ENCODE measurements around the gene IQCE.

IQCE gene

DNA sequence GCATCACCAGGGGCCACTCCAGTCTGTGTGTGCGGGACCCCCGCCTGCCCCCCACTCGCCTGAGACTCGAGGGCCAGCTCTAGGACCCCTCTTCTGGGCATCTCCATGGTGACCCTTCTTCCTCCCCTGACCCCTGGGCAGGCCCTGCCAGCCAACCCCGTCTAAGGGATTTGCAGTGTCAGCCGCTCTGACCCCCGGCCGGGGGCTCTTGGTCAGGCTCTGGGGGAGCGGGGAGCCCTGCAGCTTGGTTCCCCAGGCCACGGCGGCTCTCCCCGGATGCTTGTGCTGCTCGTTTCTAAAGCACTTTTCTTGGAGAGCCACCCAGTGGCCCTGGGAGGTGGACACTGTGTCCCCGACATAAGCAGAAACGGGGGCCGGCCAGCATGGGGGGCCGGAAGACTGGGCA lies 78.3 kb downstream of the IQCE start:
- no peak for DNase-seq

DNA sequence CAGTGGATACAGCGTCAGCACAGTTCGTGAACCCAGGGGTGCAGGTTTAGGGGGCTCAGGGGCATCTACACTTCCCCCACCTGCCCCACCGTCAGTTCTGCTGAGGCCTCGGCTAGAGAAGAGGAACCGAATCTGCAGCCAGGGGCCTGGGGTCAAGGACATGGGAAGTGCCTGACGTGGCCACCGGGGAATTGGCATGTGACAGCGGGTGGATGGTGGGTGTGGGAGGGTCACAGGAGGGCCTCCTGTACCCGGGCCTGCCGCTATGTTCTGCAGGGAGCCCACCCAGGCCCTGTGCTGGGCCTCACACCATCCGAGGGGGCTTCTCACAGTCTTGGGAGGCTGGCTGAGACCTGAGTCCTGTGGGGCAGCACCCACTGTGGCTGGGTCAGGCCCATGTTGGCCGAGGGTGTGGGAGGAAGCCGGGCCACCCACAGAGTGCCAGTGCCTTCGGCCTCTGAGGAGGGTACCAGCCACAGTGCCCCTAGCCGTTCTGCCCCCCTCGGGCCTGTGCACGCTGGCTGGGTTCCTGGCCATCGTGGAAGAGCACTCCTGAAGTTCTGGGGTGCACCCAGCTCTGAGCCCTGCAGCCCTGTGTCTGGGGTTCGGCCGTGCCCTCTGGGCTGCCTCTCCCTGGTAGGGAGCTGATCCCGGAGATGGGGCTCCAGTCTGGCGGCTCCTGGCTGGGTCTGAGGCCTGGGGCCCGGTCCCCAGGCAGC lies 78.9 kb downstream of the IQCE start:
- DNase-seq = peak; percentile 93

DNA sequence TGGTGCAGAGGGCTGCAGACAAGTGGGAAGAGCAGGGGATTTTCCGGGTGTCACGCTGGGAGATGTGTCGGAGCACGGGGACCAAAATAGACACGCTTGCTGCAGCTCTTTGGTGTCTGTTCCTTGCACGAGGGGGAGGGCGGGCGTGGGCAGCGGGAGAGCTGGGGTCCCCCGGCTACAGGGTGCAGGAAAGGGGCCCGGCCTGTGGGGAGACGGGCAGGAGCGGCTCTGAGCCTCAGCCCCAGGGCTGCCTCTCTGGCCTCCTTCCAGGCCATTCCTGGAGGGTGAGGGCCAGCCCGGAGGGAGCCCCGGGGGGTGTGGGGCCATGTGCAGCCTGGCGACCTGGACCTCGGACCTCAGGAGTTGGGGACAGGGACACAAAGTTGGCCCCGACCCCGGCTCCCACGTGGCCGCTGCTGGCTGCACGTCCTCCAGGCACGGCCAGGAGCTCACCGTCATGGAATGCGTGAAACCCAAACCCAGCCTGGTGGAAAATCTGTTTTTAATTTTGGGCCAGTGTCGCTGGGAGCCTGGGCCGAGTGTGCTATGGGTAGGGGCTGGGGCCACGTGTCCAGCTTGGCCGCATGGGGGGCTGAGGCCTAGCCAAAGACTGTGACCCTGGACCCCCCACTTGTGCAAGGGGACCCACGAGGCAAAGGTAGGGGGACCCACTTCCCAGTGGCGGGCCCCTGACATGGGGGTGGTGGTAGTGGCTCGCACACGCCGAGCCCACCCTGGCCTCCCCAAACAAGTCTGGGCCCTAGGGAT lies 79.6 kb downstream of the IQCE start:
- DNase-seq = peak; percentile 69

DNA sequence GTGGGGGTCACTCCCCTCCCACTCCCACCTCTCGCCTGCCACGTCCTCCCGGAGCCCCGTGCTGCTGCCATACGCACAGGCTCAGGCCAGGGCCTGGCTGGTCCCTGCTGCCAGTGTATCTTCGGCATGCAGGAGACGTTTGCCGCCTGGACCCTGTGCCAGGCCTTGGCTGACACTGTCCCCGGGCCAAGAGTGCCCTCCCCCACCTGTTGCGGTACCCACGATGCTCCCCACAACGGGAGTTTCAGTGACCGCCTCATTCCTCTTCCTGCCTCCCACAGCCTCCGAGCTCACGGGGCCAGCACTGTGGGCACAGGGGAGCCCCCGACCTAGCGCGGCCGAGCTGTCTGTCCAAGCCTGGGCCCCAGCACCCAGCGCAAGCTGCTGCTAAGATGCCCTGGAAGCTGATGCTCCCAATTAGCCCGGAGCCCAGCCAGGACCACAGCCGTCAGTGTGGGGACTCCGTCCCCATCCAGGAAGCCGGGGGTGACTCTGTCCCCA lies 80.5 kb downstream of the IQCE start:
- peak; percentile 18 for DNase-seq

DNA sequence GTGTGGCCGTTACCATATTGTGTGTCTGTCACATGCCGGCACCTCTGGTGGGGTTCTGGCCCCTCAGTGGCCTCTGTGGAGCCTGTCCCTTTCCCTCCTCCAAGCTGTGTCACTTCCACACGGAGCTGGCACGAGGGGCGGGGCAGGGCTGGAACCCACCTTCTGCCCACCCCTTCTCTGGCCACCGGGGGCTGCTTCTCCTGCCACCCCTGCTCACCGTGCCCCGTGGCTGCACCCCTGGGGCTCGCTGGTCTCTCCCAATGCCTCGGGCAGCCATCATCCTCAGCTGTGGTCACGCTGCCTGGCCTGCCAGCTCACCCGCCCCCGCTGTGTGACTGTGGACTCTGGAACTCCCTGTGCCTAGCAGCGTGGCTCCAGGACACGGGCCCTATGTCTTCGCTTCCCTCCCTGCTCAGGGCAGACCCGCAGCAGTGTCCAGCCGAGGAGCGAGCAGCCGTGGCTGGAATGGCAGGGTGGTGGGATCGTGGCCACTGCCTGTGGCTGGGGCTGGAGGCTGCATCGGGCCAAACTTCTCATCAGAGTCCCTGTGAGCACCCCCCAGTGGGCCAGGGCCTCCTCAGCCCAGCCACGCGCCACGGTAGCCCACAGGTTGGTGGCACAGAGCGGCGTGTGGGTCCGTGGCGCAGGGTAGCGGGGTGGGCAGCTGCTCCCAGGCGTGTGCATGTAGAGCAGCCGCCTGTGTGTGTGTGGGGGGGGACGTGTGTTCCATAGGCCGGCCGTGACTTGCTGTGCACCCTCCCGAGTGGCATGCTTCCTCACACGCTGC lies 81.1 kb downstream of the IQCE start:
- DNase-seq = no peak

DNA sequence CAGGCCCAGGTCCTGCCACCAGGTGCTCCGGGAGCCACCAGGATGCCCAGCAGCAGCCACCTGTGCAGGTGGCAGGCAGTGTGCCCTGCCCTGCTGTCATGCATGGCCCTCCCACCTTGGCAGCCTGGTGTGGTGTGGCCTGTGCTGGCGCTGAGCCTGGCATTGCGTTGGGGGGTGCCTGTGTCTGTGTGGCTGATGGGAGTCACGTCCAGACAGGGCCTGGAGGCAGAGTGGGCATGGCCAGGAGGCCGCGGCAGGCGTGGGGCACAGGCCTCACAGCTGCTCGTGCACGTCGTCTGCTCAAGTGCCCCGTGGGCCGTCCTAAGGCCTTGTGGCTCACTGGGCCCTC lies 81.7 kb downstream of the IQCE start:
- no peak for DNase-seq

DNA sequence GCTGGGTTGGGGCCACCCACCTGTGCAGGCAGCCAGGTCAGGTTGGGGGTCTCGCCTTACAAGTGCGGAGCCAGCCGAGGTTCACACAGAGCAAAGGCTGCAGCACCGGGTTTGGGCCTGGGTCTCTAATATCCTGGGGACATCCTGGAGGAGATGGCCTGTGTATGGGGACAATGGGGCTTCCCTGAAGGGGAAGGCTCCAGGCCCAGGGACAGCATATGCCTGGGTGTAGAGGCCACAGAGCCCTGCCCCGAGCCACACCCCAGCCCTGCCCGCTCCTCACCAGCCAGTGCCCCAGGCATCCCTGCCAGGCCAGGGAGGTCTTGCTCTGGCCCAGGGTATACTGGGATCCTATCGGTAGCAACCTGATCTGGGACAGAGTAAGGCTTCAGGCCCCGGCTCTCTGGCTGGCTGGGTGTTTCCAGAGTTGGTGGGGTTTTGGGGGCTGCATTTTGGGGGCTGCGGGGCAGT lies 82.1 kb downstream of the IQCE start:
- DNase-seq = no peak

DNA sequence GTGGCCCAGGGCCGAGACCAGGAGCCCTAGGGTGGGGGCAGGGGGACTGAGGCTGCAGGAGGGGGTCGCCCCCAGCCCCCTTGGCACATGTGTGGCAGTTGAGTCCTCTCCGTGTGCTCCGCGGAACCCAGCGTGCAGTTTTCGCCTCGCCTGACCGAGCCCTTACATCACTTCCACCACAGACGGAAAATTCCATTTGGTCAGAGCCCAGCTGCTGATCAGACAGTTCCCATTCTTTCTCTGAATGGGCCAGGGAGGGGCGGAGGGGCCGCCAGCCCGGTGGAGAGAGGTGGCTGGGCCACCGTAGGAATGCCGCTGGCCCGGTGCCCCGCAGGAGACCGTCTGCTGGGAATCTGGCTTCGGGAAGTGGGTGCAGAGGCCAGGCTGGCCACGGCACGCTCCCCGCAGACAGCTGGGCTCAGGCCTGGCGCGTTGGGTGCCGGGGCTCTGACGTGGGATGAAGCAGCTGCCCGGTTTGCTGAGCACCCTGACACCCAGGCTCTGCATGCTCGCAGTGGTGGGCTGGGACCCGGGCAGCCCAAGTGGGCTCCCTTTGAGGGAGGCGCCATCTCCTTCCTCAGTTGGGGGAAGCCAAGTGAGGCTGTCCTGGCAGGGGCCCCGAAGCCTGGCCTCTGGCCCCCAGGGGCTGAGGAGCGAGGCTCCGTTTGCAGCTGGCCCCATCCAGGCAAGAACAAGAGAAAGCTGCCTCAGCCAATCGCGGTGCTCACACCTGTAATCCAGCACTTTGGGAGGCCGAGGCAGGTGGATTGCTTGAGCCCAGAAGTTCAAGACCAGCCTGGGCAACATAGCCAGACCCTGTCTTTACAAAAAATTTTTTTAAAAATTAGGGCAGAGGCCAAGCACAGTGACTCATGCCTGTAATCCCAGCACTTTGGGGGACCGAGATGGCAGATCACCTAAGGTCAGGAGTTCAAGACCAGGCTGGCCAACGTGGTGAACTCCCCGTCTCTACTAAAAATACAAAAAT lies 82.9 kb downstream of the IQCE start:
- DNase-seq = peak; percentile 86

DNA sequence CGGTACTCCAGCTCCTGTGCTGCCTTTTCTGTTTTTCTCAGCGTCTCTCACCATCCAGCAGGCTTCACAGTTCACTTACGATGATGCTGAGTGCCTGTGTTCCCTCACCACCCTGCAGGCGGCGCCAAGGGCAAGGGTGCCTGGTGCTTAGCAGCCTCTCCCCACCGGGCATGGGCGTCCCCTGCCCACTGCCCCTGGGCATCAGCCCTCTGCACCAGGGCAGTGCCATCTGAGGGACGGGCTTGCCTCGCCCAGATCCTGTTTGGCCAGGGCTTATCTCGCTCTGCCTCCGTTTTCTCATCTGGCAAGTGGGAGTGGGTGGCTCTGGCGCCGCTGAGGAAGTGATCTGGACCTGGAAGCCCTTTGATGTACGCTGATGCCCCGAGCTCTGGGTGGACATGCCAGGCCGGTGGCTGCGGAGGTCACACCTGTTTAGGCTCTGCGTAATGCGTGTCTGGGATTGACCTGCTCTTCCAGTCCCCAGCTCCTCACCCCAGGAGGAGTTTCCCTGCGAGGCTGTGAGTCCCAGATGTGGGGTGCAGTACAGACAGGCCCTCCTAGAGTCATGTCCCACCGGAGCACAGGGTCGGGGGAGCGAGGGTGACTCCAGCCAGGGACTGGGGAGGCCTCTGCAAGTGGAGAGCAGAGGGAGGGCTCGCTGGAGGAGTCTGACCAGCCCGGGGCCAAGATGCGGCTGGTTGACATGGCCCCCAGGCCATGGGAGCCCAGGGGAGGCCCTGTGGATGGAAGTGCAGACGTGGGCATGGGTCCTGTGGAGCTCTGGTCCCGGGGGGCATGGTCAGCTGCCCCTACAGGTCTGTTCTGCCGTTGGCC lies 84.8 kb downstream of the IQCE start:
- no peak for DNase-seq

DNA sequence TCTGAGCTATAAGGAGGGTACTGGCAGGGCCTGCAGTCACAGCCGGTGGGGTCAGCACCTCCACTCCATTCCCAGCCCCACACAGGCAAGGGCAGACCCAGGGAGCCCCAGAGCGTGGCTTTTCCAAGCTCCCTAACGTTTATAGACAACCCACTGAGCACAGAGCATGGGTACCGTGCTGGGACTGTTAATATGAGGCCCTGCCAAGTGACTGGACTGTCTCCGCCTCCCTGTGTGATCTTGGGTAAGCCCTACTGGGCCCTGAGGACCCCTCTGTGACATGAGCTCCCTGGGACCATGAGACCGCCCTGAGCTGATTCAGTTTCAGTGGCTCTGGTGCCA lies 85.4 kb downstream of the IQCE start:
- DNase-seq = no peak

DNA sequence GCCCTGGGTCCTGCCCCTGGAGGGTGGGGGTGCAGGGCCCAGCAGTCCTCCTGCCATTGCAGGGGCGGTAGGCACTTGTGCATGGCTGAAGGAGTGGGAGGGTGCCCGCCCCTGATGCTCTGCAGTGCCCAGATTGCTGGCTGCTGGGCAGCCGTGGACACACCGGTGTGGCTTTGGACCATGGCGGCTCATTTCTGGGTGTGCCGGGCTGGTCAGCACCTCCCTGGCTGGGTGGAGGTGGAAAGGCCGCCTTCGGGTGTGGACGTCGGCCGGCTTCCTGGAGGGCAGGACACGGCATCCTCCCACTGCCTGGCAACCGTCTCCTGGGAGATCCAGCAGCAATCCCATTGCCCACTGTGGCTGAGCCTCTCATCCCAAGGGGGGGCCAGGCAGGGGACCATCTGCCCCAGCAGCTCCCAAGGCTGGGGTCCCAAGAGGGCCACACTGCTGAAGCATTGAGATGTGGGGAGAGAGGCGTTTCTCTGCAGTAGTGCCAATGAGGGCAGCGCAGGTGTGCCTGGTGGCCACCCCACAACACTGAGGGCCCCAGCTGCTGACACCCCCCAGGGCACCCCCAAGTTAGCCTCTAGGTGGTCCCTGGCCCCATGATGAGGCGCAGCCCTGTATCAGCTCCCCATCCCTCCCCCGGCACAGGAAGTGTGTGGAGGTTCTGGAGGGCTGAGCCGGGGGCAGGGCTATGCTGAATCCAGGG lies 85.9 kb downstream of the IQCE start:
- DNase-seq = no peak

DNA sequence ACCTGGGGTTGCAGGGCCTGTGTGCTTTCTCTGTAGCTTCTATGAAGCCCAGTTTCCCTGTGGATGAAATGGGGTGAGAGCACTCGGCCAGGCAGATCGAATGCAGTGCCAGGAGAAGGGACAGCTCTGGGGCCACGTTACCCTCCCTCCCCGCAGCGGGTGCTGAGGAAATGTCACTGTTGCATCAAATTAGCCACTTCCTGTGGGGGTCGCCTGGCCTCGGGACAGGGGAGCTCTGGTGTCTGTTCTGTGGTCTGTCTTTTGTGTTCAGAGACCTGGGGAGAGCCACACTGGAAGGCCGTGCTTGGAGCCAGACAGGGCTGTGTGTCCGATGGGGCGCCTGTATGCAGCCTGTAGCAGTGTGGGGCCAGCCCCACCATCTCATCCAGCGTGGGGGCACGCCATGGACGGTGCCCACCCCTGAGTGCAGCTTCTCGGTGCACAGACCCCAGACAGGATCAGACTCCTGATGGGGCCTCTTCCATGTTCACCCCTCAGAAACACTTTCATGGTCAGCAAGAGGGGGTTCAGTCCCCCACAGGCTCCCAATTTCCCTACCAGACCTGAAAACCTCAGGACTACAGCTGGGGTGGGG lies 86.6 kb downstream of the IQCE start:
- DNase-seq = peak; percentile 50

DNA sequence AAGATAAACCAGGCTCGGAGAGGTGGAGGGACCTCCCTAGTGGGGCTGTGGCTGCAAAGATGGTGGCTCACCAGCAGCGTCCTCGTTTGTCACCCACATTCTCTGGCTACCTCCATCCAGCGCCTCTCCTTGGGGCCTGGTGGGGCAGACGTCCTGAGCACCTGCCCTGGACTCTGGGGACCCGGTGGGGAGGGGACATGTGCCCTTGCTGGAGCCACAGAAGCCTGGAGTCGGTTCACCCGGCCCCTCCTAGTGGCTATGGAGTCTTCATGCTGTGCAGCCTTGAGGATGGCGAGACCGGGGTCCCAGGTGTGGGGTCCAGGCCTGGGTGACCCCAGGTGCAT lies 87.5 kb downstream of the IQCE start:
- DNase-seq = no peak

DNA sequence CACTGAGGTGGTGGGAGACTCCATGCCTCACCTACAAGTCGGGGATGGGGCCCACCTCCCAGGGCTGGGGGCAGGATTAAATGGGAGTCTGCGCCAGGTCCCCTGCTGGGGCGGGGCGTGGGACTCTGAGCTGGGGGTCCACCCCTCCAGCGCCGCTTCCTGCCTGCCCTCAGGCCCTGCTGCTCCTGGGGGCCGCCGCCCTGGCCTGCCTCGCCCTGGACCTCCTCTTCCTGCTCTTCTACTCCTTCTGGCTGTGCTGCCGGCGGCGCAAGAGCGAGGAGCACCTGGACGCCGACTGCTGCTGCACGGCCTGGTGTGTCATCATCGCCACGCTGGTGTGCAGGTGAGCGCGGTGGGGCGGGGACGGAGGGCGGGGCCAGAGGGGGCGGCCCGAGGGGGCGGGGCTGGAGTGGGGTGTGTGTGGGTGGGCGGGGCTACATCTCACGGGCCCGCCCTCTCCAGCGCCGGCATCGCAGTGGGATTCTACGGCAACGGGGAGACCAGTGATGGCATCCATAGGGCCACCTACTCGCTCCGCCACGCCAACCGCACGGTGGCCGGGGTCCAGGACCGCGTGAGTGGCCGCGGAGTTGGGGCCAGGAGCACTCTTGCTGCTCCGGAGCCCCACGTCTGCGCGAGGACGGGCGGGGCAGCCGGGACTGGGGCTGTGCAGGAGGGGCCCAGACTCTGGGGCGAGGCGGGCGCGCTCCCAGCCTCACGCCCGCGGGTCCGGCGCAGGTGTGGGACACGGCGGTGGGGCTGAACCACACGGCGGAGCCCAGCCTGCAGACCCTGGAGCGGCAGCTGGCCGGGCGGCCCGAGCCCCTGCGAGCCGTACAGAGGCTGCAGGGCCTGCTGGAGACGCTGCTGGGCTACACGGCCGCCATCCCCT lies 88.1 kb downstream of the IQCE start:
- no peak for DNase-seq

DNA sequence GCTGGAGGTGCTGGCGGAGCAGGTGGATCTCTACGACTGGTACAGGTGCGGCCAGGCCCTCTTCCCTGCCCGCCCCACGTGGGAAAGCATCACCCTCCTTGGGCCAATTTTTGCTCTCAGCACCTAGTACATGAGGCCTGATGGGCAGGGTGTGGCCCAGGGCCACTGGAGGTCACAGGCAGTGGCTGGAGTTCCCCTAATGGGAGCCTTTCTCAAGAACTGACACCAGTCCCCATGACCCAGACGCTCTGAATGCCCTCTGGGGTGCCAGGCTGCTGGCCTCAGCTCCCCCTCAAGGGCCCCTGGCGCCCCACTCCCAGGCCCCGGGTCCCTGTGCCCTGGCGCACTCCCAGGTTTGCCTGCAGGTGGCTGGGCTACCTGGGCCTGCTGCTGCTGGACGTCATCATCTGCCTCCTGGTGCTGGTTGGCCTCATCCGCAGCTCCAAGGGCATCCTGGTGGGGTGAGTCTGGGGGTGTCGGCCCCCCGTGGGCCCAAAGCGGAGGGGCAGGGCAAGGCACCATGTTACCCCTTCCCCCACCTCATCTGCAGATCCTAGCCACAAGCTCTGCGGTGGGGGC lies 88.9 kb downstream of the IQCE start:
- peak; percentile 82 for DNase-seq

DNA sequence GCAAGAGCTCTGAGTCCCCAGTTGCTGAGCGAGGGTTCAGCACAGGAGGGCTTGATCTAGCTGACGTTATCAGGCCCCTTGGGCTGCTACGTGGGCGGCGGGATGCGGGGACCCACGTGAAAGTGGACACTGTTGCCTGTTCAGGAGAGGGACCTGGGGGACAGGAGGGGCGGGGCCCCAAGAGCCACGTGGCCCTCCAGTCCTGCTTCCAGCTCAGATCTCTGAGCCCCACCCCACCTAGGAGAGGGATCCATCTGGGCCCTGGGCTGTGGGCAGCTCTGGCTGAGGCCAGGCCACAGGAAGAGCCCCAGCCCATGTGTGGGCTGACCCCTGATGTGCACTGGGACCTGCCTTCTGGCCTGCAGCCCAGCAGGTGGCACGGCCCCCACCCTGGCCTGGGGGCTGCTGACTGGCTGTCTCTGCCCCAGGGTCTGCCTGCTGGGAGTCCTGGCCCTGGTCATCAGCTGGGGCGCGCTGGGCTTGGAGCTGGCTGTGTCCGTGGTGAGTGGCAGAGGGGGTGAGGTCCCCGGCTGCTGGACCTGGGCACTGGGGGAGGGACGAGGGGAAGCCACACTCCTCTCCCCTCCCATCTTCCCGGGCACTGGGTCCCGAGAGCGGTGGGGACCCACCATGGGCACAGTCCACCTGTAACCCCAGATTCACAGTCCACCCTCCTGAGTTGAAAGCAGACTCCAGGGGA lies 90.5 kb downstream of the IQCE start:
- DNase-seq = no peak

DNA sequence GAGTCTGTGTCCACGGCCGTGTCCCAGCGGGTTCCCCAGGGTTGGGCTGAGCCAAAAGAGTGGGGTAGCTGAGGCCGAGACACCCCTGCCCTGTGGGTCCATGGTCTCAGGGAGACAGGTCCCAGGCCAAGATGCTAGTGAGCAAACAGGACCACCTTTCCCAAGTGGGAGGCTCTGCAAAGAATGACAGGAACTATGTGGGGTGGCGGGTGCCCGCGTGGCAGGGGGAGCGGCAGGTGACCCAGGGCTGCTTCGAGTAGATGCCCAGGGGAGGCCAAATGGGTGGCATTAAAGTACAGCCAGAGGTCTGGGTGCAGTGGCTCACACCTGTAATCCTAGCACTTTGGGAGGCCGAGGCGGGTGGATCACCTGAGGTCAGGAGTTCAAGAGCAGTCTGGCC lies 91.2 kb downstream of the IQCE start:
- no peak for DNase-seq

DNA sequence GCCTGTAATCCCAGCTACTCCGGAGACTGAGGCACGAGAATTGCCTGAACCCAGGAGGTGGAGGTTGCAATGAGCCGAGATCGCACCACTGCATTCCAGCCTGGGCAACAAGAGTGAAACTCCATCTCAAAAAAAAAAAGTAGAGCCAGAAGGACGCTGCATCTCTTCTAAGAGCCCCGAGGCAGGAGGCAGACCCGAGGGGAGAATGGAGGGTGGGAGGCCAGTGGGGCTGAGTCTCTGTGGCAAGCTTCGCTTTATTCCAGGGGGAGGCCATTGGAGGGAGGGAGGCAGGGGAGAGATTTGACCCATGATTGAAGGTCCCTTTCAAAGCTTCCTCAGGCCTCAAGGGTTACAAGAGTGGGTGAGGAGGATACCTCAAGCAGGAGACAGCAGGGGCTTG lies 91.7 kb downstream of the IQCE start:
- DNase-seq = no peak
